ENCODE data around the gene KCNQ5.
A peak's percentile ranks its signal among the peaks of the same experiment; 100 is the strongest.

The KCNQ5 gene

GRCh38 chr6:72589096-72589495 lies 32.8 kb upstream of the KCNQ5 start:
- no peak overlapping the region for H3K4me3 ChIP-seq (ENCODE audit: severe bottlenecking)
- H3K27ac ChIP-seq (ENCODE audit: poor library complexity, severe bottlenecking) = no peak overlapping the region
- DNase-seq (ENCODE audit: low spot score) = no peak
- no peak for TF ChIP-seq CTCF (IDR thresholded peaks at IDR 0.05; ENCODE audit: poor library complexity, severe bottlenecking)
- peaks cover 5% of the 10 kb centered on the region for H3K4me1 ChIP-seq (ENCODE audit: insufficient read depth, poor library complexity, severe bottlenecking)
- H3K36me3 ChIP-seq (ENCODE audit: low read depth) = no peaks in the 10 kb centered on the region
- H3K27me3 ChIP-seq (ENCODE audit: insufficient read depth, poor library complexity, severe bottlenecking) = no peaks in the 10 kb centered on the region
- H3K9me3 ChIP-seq (ENCODE audit: severe bottlenecking) = no peaks in the 10 kb centered on the region
- no peak for ATAC-seq (ENCODE audit: low read depth)

GRCh38 chr6:72595812-72596211 lies 26.1 kb upstream of the KCNQ5 start:
- TF ChIP-seq CTCF (IDR thresholded peaks at IDR 0.05; ENCODE audit: poor library complexity, severe bottlenecking) = no peak
- H3K4me3 ChIP-seq (ENCODE audit: severe bottlenecking) = no peak overlapping the region
- no peak for DNase-seq (ENCODE audit: low spot score)
- ATAC-seq (ENCODE audit: low read depth) = no peak
- H3K27me3 ChIP-seq (ENCODE audit: insufficient read depth, poor library complexity, severe bottlenecking) = no peaks in the 10 kb centered on the region
- no peak overlapping the region for H3K27ac ChIP-seq (ENCODE audit: poor library complexity, severe bottlenecking)
- peaks cover 5% of the 10 kb centered on the region for H3K4me1 ChIP-seq (ENCODE audit: insufficient read depth, poor library complexity, severe bottlenecking)
- H3K9me3 ChIP-seq (ENCODE audit: severe bottlenecking) = no peaks in the 10 kb centered on the region
- H3K36me3 ChIP-seq (ENCODE audit: low read depth) = no peaks in the 10 kb centered on the region

GRCh38 chr6:72616406-72617015 lies 5.4 kb upstream of the KCNQ5 start:
- peak; percentile 86 for TF ChIP-seq CTCF (IDR thresholded peaks at IDR 0.05; ENCODE audit: poor library complexity, severe bottlenecking)
- DNase-seq (ENCODE audit: low spot score) = no peak
- Histone ChIP-seq H3K27me3 (ENCODE audit: insufficient read depth, poor library complexity, severe bottlenecking) (no peaks in the 10 kb centered on the region), H3K27ac (ENCODE audit: poor library complexity, severe bottlenecking) (no peak overlapping the region), H3K36me3 (ENCODE audit: low read depth) (no peaks in the 10 kb centered on the region), H3K4me3 (ENCODE audit: severe bottlenecking) (no peak overlapping the region), H3K4me1 (ENCODE audit: insufficient read depth, poor library complexity, severe bottlenecking) (no peaks in the 10 kb centered on the region), H3K9me3 (ENCODE audit: severe bottlenecking) (no peaks in the 10 kb centered on the region)
- ATAC-seq (ENCODE audit: low read depth) = no peak

- Histone ChIP-seq H3K9me3 (ENCODE audit: severe bottlenecking) (no peaks in the 10 kb centered on the region), H3K4me3 (ENCODE audit: severe bottlenecking) (no peak overlapping the region), H3K36me3 (ENCODE audit: low read depth) (no peaks in the 10 kb centered on the region), H3K4me1 (ENCODE audit: insufficient read depth, poor library complexity, severe bottlenecking) (no peaks in the 10 kb centered on the region), H3K27me3 (ENCODE audit: insufficient read depth, poor library complexity, severe bottlenecking) (no peaks in the 10 kb centered on the region), H3K27ac (ENCODE audit: poor library complexity, severe bottlenecking) (no peak overlapping the region)
- no peak for TF ChIP-seq CTCF (IDR thresholded peaks at IDR 0.05; ENCODE audit: poor library complexity, severe bottlenecking)
- ATAC-seq (ENCODE audit: low read depth) (no peak), DNase-seq (ENCODE audit: low spot score) (no peak)
Observed at GRCh38 chr6:72617721-72618120, 4.1 kb upstream of the KCNQ5 start.

- Histone ChIP-seq H3K27me3 (ENCODE audit: insufficient read depth, poor library complexity, severe bottlenecking) (no peaks in the 10 kb centered on the region), H3K9me3 (ENCODE audit: severe bottlenecking) (no peaks in the 10 kb centered on the region), H3K4me1 (ENCODE audit: insufficient read depth, poor library complexity, severe bottlenecking) (peaks cover 13% of the 10 kb centered on the region), H3K36me3 (ENCODE audit: low read depth) (no peaks in the 10 kb centered on the region), H3K4me3 (ENCODE audit: severe bottlenecking) (no peak overlapping the region), H3K27ac (ENCODE audit: poor library complexity, severe bottlenecking) (no peak overlapping the region)
- TF ChIP-seq CTCF (IDR thresholded peaks at IDR 0.05; ENCODE audit: poor library complexity, severe bottlenecking) = no peak
- DNase-seq (ENCODE audit: low spot score) (no peak), ATAC-seq (ENCODE audit: low read depth) (no peak)
Observed at GRCh38 chr6:72619883-72620696, 1.8 kb upstream of the KCNQ5 start.

Data from RWPE2 (cell line).